ENCODE results near the gene OXCT1. TPM values are rescaled to one million over a fixed set of nuclear protein-coding genes. Genes with fewer than 3 reads are reported as not detected.

The OXCT1 gene
- total and polyA plus RNA-seq, 2 of the 8 experiments (the other 6 are each of a cell fraction or from before 2014, with no cell fraction given) = 10.1 to 28.2 TPM

- H2BK20ac ChIP-seq (ENCODE audit: low read length) = no peak overlapping the region
- H2AK5ac ChIP-seq (ENCODE audit: low read depth, low read length) = no peak overlapping the region
- H2BK15ac ChIP-seq (ENCODE audit: low read length) = no peak overlapping the region
- no peaks in the 10 kb centered on the region for H3K79me1 ChIP-seq (ENCODE audit: low read depth, low read length)
- H3K4me3 ChIP-seq (ENCODE audit: extremely low read depth in 1 of 4, insufficient read depth in 2 of 4, low read depth in 3 of 4, low read length in 4 of 4) = no peak overlapping the region
- no peak for DNase-seq (ENCODE audit: low read depth in 1 of 2, low spot score in 2 of 2)
- H3K23me2 ChIP-seq (ENCODE audit: low read depth, low read length) = no peaks in the 10 kb centered on the region
- H3K27ac ChIP-seq (ENCODE audit: low read depth, low read length) = no peak overlapping the region
- no peaks in the 10 kb centered on the region for H3K36me3 ChIP-seq (ENCODE audit: control insufficient read depth in 2 of 4, insufficient read depth in 4 of 4, low read length in 3 of 4)
- 0 out of 4 replicates have a peak, but pooled peaks cover 3 to 4% of the 10 kb centered on the region in 2 experiments for H3K9me3 ChIP-seq (ENCODE audit: insufficient read depth in 2 of 2, low read depth in 1 of 2, low read length in 1 of 2)
- no peak overlapping the region for H3K56ac ChIP-seq (replicated peaks; ENCODE audit: insufficient read length, low read depth, low read length)
- no peak overlapping the region for H3K18ac ChIP-seq (ENCODE audit: extremely low read depth, low read length)
- H2BK120ac ChIP-seq (replicated peaks; ENCODE audit: low read depth, low read length) = no peak overlapping the region
- no peaks in the 10 kb centered on the region for H3K27me3 ChIP-seq (replicated peaks in 1 of 4; ENCODE audit: control insufficient read depth in 3 of 4, extremely low read depth in 1 of 4, insufficient read depth in 3 of 4, low read length in 3 of 4)
- H4K5ac ChIP-seq (ENCODE audit: insufficient read length, low read depth, low read length) = no peak overlapping the region
- 56% methylated on average over 1 of the region's 1 CpG; no CpG with 5 or more reads in 1 of the 2 experiments for WGBS, 2 experiments (ENCODE audit: extremely low coverage in 1 of 2, insufficient coverage in 1 of 2, insufficient read length in 1 of 2, insufficient replicate concordance in 2 of 2, low coverage in 1 of 2, low lambda C conversion rate in 2 of 2, missing lambda C conversion rate in 1 of 2)
- no peaks in the 10 kb centered on the region for H3K79me2 ChIP-seq (ENCODE audit: control insufficient read depth in 1 of 2, insufficient read depth in 2 of 2, low read length in 2 of 2)
- H2AFZ ChIP-seq (ENCODE audit: low read length) = no peak overlapping the region
- no peak overlapping the region for H4K8ac ChIP-seq (ENCODE audit: extremely low read depth, insufficient read depth, low read length)
- no peak overlapping the region for H2BK12ac ChIP-seq (ENCODE audit: low read depth, low read length)
- TF ChIP-seq BRCA1 (IDR thresholded peaks at IDR 0.05; ENCODE audit: low read depth, low read length) (no peak), CEBPB (IDR thresholded peaks at IDR 0.05; ENCODE audit: low read depth, low read length) (no peak), KDM4A (IDR thresholded peaks at IDR 0.05; ENCODE audit: low read depth, low read length, severe bottlenecking) (no peak), CTBP2 (IDR thresholded peaks at IDR 0.05; ENCODE audit: borderline replicate concordance, insufficient read depth, insufficient read length, low read length) (no peak)
- H2BK5ac ChIP-seq (ENCODE audit: low read depth, low read length) = no peak overlapping the region
- ChIA-PET CTCF (ENCODE audit: partially characterized antibody) (interaction anchor here (0.9 to 3.3 kb wide), 5 partner anchors 9 to 776 kb away, joined by 3 to 16 read pairs (median 3); no protein-coding TSS in a partner anchor), POLR2A (ENCODE audit: partially characterized antibody) (interaction anchor here (0.6 kb wide), 1 partner anchor 642 kb away, joined by 3 read pairs; no protein-coding TSS in a partner anchor)
- no peaks in the 10 kb centered on the region for H4K20me1 ChIP-seq (replicated peaks in 1 of 2; ENCODE audit: control insufficient read depth in 1 of 2, insufficient read depth in 2 of 2, low read length in 2 of 2)
- H3K4me2 ChIP-seq (ENCODE audit: insufficient read depth in 1 of 2, low read depth in 2 of 2, low read length in 2 of 2) = no peak overlapping the region
- no peak overlapping the region for H3K23ac ChIP-seq (ENCODE audit: insufficient read length)
- no peak overlapping the region for H3K4ac ChIP-seq (replicated peaks; ENCODE audit: insufficient read length, low read depth, low read length)
- no peak for FAIRE-seq
- no peak overlapping the region for H3K9ac ChIP-seq (replicated peaks in 1 of 4; ENCODE audit: extremely low read depth in 1 of 4, low read depth in 3 of 4, low read length in 3 of 4)
- H3K14ac ChIP-seq (ENCODE audit: insufficient read length) = no peak overlapping the region
- H3K4me1 ChIP-seq (replicated peaks in 1 of 4; ENCODE audit: control insufficient read depth in 3 of 4, insufficient read depth in 4 of 4, low read length in 3 of 4) = no peaks in the 10 kb centered on the region
- H4K91ac ChIP-seq (replicated peaks; ENCODE audit: insufficient read length, low read length) = no peak overlapping the region
Measured at GRCh38 chr5:41682641-41683040, 187.6 kb downstream of the OXCT1 start.

All from H1 (cell line).